HEK293 (cell line): ENCODE data around the gene CDC37.

Experiments used
- CTCF ChIA-PET: fragments of 350-600 bp; formaldehyde crosslinking; extraction: SDS; loops from one replicate; lab custom pipeline; 2021; ENCODE audit warnings: antibody characterized with exemption; lab: Yijun Ruan, JAX
- POLR2A ChIA-PET: fragments of 300-600 bp; formaldehyde crosslinking; extraction: SDS; loops from one replicate; lab custom pipeline; 2020; ENCODE audit warnings: antibody characterized with exemption, inconsistent platforms; lab: Yijun Ruan, JAX
- H3K27ac ChIP-seq: fragments of 200-500 bp; sonication (Bioruptor generic); 2 replicates; pipeline ENCODE4 v1.5.1; 2014; ENCODE audit warnings: low read depth, low read length, control low read depth, inconsistent platforms; ENCODE audit errors: extremely low read depth
- H3K36me3 ChIP-seq, 2 experiments: fragments of 200-500 bp in 1 of 2; sonication (Bioruptor generic) in 1 of 2; 1 replicate in 1 of 2; 2 replicates in 1 of 2; pipeline ENCODE4 v1.5.1; 2014 to 2017; ENCODE audit warnings: inconsistent platforms in 2 of 2, low read length in 2 of 2; ENCODE audit not compliant: control insufficient read depth in 2 of 2, insufficient read depth in 1 of 2
- H3K4me1 ChIP-seq: fragments of 200-500 bp; sonication (Bioruptor generic); 2 replicates; pipeline ENCODE4 v1.5.1; 2014; ENCODE audit warnings: mild to moderate bottlenecking, low read length, inconsistent platforms; ENCODE audit not compliant: control insufficient read depth, insufficient read depth
- H3K4me3 ChIP-seq: 2 replicates; pipeline ENCODE4 v1.5.1; 2011; ENCODE audit warnings: low read depth, mild to moderate bottlenecking, control low read depth, low read length, moderate library complexity
- H3K9me3 ChIP-seq: fragments of 200-500 bp; sonication (Bioruptor generic); 2 replicates; pipeline ENCODE4 v1.5.1; 2014; ENCODE audit warnings: low read depth, low read length, inconsistent platforms; ENCODE audit not compliant: control insufficient read depth, insufficient read depth
- BCL11A ChIP-seq: fragments of 450-650 bp; formaldehyde crosslinking; IDR thresholded peaks from 2 replicates; pipeline ENCODE4 v1.5.1; 2016; ENCODE audit warnings: low read depth, missing biosample characterization, missing genetic modification characterization
- HOXD13 ChIP-seq: sonication (generic); formaldehyde crosslinking; IDR thresholded peaks from 2 replicates; pipeline ENCODE4 v1.8.0; 2022; ENCODE audit warnings: missing genetic modification reagents, borderline replicate concordance
- KLF8 ChIP-seq: fragments of 450-650 bp; formaldehyde crosslinking; IDR thresholded peaks from 2 replicates; pipeline ENCODE4 v1.5.1; 2016; ENCODE audit warnings: missing biosample characterization, missing genetic modification characterization
- MZF1 ChIP-seq: fragments of 450-650 bp; formaldehyde crosslinking; IDR thresholded peaks from 2 replicates; pipeline ENCODE4 v1.5.1; 2017; ENCODE audit warnings: missing biosample characterization, missing genetic modification characterization, borderline replicate concordance
- RBAK ChIP-seq: fragments of 450-650 bp; formaldehyde crosslinking; IDR thresholded peaks from 2 replicates; pipeline ENCODE4 v1.5.1; 2016; ENCODE audit warnings: missing biosample characterization, missing genetic modification characterization
- SCRT1 ChIP-seq: fragments of 450-650 bp; formaldehyde crosslinking; IDR thresholded peaks from 2 replicates; pipeline ENCODE4 v1.5.1; 2016; ENCODE audit warnings: missing biosample characterization, missing genetic modification characterization, borderline replicate concordance
- TSHZ1 ChIP-seq: fragments of 450-650 bp; formaldehyde crosslinking; IDR thresholded peaks from 2 replicates; pipeline ENCODE4 v1.5.1; 2016; ENCODE audit warnings: missing biosample characterization, missing genetic modification characterization, borderline replicate concordance
- ZNF114 ChIP-seq: fragments of 450-650 bp; formaldehyde crosslinking; IDR thresholded peaks from 2 replicates; pipeline ENCODE4 v1.5.0; 2017; ENCODE audit warnings: missing biosample characterization, missing genetic modification characterization
- ZNF140 ChIP-seq: fragments of 450-650 bp; formaldehyde crosslinking; IDR thresholded peaks from 2 replicates; pipeline ENCODE4 v1.5.1; 2016; ENCODE audit warnings: missing biosample characterization, missing genetic modification characterization
- ZNF24 ChIP-seq: fragments of 450-650 bp; formaldehyde crosslinking; IDR thresholded peaks from 2 replicates; pipeline ENCODE4 v1.5.1; 2016; ENCODE audit warnings: missing biosample characterization, missing genetic modification characterization
- ZNF580 ChIP-seq: fragments of 450-650 bp; formaldehyde crosslinking; IDR thresholded peaks from 2 replicates; pipeline ENCODE4 v1.5.1; 2016; ENCODE audit warnings: missing biosample characterization, missing genetic modification characterization
- ZNF664 ChIP-seq: fragments of 450-650 bp; formaldehyde crosslinking; IDR thresholded peaks from 2 replicates; pipeline ENCODE4 v1.5.1; 2016; ENCODE audit warnings: missing biosample characterization, missing genetic modification characterization
- ZNF670 ChIP-seq: fragments of 450-650 bp; formaldehyde crosslinking; IDR thresholded peaks from 2 replicates; pipeline ENCODE4 v1.5.1; 2016; ENCODE audit warnings: missing biosample characterization, missing genetic modification characterization, low read depth
- ZNF677 ChIP-seq: fragments of 450-650 bp; IDR thresholded peaks from 2 replicates; pipeline ENCODE4 v1.5.0; 2018; ENCODE audit warnings: missing biosample characterization, mild to moderate bottlenecking, missing genetic modification characterization, moderate library complexity
- ZNF707 ChIP-seq: fragments of 450-650 bp; formaldehyde crosslinking; IDR thresholded peaks from 2 replicates; pipeline ENCODE4 v1.5.1; 2016; ENCODE audit warnings: missing biosample characterization, missing genetic modification characterization
- ZSCAN16 ChIP-seq: fragments of 450-650 bp; formaldehyde crosslinking; IDR thresholded peaks from 2 replicates; pipeline ENCODE4 v1.5.1; 2016; ENCODE audit warnings: missing biosample characterization, missing genetic modification characterization
- TF ChIP-seq, protein P1 (sequence below): fragments of 450-650 bp; formaldehyde crosslinking; IDR thresholded peaks from 2 replicates; pipeline ENCODE4 v1.5.1; 2016; ENCODE audit warnings: missing biosample characterization, missing genetic modification characterization
- TF ChIP-seq, protein P2 (sequence below): fragments of 450-650 bp; formaldehyde crosslinking; IDR thresholded peaks from 2 replicates; pipeline ENCODE4 v1.5.1; 2016; ENCODE audit warnings: missing biosample characterization, missing genetic modification characterization
- TF ChIP-seq, protein P3 (sequence below): fragments of 450-650 bp; formaldehyde crosslinking; IDR thresholded peaks from 2 replicates; pipeline ENCODE4 v1.5.1; 2016; ENCODE audit warnings: missing biosample characterization, missing genetic modification characterization
- TF ChIP-seq, protein P4 (sequence below): fragments of 450-650 bp; formaldehyde crosslinking; IDR thresholded peaks from 2 replicates; pipeline ENCODE4 v1.5.1; 2016; ENCODE audit warnings: missing biosample characterization, missing genetic modification characterization

CDC37 gene

DNA sequence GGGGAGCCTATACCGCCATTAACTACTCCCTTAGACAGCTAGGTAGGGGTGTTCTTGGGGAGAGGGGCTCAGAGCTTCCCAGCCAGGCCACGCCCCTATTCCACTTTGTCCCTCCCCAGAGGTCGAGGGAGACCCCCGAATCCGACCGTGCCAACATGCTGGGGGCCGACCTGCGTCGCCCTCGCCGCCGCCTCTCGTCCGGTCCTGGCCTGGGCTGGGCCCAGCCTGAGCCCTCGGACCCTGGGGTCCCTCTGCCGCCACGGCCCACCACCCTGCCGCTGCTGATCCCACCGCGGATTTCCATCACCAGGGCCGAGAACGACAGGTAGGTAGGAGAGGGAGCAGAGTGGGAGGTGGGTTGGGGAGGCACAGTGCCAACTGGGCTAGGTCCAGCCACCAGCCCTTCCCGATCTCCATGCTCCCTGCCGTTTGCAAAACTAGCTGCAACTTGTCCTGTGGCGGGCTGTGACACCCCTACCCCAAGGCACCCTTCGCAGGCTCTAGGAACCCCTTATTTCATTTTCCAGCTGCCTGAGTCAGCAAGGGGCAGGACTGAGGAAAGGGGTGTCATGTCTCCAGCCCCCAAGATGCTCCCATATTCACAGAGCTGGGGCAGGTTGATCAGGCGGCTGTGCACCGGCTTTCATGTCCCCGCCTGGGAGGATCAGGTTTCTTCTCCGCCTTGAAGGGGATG, 14.3 kb upstream of the CDC37 start (continued):
- TF ChIP-seq BCL11A = no peak
- no peak for TF ChIP-seq ZNF24 (tag by site-specific recombination)
- no peak for TF ChIP-seq HOXD13
- TF ChIP-seq KLF8 (tag by site-specific recombination) = no peak; the same call in 1 of the 2 replicates
- no peak for TF ChIP-seq ZNF707 (tag by site-specific recombination)
- TF ChIP-seq ZNF677 = 0 out of 2 replicates have a peak, but pooled peaks have one; percentile 9
- no peak for TF ChIP-seq ZNF580
- no peak for TF ChIP-seq ZNF114 (tag by site-specific recombination)
- TF ChIP-seq ZSCAN16 (tag by site-specific recombination) = peak; percentile 63; the same call in 1 of the 2 replicates
- no peak for TF ChIP-seq ZNF140 (tag by site-specific recombination)
- TF ChIP-seq, protein P1, sequence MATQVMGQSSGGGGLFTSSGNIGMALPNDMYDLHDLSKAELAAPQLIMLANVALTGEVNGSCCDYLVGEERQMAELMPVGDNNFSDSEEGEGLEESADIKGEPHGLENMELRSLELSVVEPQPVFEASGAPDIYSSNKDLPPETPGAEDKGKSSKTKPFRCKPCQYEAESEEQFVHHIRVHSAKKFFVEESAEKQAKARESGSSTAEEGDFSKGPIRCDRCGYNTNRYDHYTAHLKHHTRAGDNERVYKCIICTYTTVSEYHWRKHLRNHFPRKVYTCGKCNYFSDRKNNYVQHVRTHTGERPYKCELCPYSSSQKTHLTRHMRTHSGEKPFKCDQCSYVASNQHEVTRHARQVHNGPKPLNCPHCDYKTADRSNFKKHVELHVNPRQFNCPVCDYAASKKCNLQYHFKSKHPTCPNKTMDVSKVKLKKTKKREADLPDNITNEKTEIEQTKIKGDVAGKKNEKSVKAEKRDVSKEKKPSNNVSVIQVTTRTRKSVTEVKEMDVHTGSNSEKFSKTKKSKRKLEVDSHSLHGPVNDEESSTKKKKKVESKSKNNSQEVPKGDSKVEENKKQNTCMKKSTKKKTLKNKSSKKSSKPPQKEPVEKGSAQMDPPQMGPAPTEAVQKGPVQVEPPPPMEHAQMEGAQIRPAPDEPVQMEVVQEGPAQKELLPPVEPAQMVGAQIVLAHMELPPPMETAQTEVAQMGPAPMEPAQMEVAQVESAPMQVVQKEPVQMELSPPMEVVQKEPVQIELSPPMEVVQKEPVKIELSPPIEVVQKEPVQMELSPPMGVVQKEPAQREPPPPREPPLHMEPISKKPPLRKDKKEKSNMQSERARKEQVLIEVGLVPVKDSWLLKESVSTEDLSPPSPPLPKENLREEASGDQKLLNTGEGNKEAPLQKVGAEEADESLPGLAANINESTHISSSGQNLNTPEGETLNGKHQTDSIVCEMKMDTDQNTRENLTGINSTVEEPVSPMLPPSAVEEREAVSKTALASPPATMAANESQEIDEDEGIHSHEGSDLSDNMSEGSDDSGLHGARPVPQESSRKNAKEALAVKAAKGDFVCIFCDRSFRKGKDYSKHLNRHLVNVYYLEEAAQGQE (tag by site-specific recombination) = 0 out of 2 replicates have a peak, but pooled peaks have one; percentile 26
- 0 out of 2 replicates have a peak, but pooled peaks have one; percentile 13 for TF ChIP-seq MZF1 (tag by site-specific recombination)
- no peak for TF ChIP-seq ZNF670 (tag by site-specific recombination)

DNA sequence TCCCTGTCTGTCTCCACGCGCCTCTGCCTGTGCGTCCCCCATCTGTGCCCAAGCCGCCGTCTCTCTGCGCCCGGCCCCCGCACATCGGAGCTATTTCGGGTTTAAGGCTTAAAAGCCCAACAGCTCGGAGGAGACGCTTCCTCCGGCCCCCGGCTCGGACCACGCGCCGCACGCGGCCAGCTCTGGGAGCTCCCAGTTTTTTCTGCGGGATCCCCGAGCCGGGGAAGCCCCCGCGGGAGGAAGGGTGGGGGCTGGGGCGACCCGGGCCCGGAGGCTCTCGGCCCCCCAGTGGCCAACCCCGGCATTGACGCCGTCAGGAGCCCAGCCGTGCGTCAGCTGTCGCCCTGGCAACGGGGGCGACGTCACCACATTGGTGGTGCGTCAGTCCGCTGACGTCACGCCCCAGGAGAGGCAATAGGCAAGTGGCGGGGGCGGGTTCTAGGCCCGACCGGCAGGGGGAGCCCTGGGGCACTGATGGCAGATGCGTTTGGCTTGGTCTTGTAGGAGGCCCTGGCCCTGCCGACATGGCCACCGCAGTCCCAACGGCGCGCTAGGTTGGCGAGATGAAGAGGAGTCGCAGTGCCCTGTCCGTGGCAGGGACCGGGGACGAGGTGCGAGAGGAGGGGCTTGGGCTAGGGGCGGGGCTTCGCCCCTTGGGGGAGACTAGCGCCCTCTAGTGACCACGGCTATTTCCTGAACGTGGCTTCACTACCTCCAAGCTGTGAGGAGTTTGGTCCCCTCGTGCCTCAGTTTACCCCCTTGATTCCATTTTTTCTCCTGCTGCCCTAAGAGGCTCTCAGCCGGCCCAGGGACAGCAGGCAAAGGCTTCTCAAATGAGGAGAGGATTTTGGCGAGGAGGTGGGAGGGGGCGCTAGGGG, 13.3 kb upstream of the CDC37 start:
- CTCF ChIA-PET = interaction anchor here (0.5 to 9.1 kb wide), 43 partner anchors 11 to 918 kb away, joined by 3 to 193 read pairs (median 3); partner anchors contain the start of genes CDC37, CDKN2D and ICAM5
- POLR2A ChIA-PET = interaction anchor here (0.7 to 1.6 kb wide), 3 partner anchors 11 to 36 kb away, joined by 3 to 5 read pairs (median 3); partner anchors contain the start of genes CDC37 and TYK2
- H3K36me3 ChIP-seq = no peaks in the 10 kb centered on the region
- H3K9me3 ChIP-seq = no peaks in the 10 kb centered on the region
- H3K4me1 ChIP-seq = peaks cover 8% of the 10 kb centered on the region; the same call in 1 of the 2 replicates
- peak overlapping the region; percentile 44; the same call in 1 of the 2 replicates for H3K27ac ChIP-seq
- peak overlapping the region; percentile 51 for H3K4me3 ChIP-seq
- 0 out of 2 replicates have a peak, but pooled peaks have one; percentile 68 for TF ChIP-seq RBAK (tag by site-specific recombination)
- TF ChIP-seq, protein P2, sequence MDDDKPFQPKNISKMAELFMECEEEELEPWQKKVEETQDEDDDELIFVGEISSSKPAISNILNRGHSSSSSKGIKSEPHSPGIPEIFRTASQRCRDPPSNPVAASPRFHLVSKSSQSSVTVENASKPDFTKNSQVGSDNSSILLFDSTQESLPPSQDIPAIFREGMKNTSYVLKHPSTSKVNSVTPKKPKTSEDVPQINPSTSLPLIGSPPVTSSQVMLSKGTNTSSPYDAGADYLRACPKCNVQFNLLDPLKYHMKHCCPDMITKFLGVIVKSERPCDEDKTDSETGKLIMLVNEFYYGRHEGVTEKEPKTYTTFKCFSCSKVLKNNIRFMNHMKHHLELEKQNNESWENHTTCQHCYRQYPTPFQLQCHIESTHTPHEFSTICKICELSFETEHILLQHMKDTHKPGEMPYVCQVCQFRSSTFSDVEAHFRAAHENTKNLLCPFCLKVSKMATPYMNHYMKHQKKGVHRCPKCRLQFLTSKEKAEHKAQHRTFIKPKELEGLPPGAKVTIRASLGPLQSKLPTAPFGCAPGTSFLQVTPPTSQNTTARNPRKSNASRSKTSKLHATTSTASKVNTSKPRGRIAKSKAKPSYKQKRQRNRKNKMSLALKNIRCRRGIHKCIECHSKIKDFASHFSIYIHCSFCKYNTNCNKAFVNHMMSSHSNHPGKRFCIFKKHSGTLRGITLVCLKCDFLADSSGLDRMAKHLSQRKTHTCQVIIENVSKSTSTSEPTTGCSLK = no peak
- no peak for TF ChIP-seq SCRT1 (tag by site-specific recombination)
- TF ChIP-seq, protein P3, sequence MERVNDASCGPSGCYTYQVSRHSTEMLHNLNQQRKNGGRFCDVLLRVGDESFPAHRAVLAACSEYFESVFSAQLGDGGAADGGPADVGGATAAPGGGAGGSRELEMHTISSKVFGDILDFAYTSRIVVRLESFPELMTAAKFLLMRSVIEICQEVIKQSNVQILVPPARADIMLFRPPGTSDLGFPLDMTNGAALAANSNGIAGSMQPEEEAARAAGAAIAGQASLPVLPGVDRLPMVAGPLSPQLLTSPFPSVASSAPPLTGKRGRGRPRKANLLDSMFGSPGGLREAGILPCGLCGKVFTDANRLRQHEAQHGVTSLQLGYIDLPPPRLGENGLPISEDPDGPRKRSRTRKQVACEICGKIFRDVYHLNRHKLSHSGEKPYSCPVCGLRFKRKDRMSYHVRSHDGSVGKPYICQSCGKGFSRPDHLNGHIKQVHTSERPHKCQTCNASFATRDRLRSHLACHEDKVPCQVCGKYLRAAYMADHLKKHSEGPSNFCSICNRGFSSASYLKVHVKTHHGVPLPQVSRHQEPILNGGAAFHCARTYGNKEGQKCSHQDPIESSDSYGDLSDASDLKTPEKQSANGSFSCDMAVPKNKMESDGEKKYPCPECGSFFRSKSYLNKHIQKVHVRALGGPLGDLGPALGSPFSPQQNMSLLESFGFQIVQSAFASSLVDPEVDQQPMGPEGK (tag by site-specific recombination) = peak; percentile 99
- TF ChIP-seq, protein P4, sequence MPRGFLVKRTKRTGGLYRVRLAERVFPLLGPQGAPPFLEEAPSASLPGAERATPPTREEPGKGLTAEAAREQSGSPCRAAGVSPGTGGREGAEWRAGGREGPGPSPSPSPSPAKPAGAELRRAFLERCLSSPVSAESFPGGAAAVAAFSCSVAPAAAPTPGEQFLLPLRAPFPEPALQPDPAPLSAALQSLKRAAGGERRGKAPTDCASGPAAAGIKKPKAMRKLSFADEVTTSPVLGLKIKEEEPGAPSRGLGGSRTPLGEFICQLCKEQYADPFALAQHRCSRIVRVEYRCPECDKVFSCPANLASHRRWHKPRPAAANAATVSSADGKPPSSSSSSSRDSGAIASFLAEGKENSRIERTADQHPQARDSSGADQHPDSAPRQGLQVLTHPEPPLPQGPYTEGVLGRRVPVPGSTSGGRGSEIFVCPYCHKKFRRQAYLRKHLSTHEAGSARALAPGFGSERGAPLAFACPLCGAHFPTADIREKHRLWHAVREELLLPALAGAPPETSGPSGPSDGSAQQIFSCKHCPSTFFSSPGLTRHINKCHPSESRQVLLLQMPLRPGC (tag by site-specific recombination) = peak; percentile 91
- no peak for TF ChIP-seq ZNF664 (tag by site-specific recombination)
- peak; percentile 70; the same call in 1 of the 2 replicates for TF ChIP-seq TSHZ1 (tag by site-specific recombination)
